AG08396 (cell line): Measurements from ENCODE around the gene GTF3A.
"Not testable (repeated sequence)": the region's sequence is repeated elsewhere in the genome, so short reads cannot be mapped to it uniquely, and the experiment has no call there.

ENCODE experiments used
- DNase-seq: peaks from one replicate; pipeline ENCODE4 v3.0.0; 2012; ENCODE audit warnings: low spot score, mixed read lengths

GTF3A gene

GRCh38 chr13:27424246-27425157, at the start of gene GTF3A:
Gene GTF3A (plus strand): TSS chr13:27424619.
- peak; percentile 97 for DNase-seq

DNA sequence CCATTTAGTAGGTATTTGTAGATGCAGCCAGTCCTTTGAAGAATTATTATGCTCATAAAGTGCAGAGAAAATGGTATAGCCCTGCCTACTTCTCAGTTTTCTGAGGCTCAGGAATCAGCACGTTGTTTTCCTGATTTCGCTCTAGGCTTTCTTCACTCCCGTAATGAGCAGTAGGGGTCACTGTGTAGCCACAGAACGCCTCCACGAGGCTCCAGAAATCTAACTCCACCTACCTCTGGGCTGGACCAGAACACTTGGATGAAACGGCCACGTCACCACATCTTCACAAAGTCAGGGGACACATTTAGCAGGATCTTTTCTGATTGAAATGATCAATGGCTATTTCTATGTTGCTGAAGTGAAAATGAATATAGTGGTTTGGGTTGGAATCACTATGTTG, 49.8 kb upstream of the GTF3A start:
- peak; percentile 87 for DNase-seq

DNA sequence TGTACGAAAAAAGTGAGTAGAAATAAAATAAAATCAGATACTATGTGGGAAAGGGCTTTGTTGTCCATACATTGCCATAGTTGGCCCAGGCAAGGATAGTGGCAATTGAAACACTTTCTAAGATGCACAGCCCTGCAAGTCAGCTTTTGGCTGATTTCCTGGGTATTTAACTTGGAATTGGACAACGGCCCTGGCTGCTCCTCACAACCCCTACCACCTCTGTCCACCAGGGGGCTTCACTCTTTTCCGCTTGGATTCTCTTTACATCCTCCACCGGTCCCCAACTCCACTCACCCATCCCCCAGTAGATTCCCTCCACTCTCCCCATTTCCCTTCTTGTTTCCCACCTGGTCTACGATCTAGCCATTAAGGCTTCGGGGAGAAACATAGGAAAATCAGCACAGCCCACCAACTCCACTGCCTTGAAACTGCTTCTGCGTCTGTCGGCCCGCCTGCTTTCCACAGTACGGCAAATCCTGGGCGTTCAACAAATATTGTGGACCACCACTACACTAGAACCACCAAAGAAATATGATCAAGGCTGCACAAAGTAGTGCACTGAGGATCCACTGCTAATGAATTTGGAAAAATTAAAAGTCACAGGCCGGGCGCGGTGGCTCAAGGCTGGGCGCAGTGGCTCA, 48.6 kb upstream of the GTF3A start:
- DNase-seq = peak; percentile 79

- no peak for DNase-seq
Measured at GRCh38 chr13:27379126-27379525, 45.3 kb upstream of the GTF3A start.

GRCh38 chr13:27379694-27380641, 44.5 kb upstream of the GTF3A start:
- peak; percentile 59 for DNase-seq

- no peak for DNase-seq
Measured at GRCh38 chr13:27381601-27382000, 42.8 kb upstream of the GTF3A start.

DNA sequence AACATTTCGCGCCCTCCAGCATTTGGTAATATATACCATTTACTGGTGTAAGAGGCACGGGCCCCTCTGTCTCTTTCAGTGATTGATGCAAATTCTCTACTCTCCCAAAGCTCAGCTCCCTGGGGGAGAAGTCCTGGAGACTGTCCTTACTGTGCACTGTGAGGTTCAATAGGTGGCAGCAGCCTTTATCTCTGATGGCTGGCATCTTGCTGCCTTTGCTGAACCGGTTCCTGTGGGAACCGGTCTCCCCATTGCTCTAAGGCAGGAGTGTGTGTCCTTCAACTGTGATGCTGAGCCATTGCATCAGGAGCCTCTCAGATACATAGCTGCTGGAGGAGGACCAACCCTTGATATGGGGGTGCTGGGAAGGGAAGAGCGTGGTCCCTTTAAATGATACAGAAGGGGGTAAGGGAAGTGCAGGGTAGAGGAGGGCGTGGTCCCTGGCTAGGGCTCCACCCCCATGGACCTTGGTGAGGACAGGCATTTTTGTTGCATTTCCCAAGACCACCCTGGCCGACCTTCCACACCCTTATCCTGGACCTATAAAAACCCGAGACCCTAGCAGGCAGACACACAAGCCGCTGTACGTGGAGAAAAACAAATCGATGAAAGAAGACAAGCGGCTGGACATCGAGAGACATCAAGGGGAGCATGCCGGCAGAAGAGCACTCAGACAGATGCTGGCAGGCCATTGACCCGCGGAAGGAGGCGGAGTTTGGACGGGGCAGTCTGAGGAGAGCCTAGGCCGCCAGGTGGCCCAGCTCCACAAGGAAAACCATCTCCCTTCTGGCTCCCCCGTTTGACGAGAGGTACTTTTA, 41.1 kb upstream of the GTF3A start:
- no peak for DNase-seq

- DNase-seq = no peak
Measured at GRCh38 chr13:27384285-27384684, 40.1 kb upstream of the GTF3A start.

DNA sequence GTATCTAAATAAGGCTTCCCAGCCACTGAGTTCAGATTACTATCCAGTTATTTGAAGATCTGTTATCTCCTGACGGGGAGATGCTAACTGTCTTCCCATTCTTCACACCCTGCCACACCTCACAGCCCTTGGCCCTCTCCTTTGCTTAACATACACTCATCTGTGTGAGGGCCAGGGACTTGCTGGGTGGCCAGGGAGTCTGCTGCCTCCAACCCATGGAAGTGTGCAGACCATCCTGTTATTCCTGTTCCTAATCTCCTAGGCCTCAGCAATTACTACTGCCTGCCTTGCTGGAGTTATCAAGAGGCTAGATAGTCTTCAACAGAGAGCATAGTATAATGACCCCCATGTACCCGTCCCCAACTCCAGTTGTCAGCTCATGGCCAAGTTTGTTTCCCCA, 36.2 kb upstream of the GTF3A start:
- no peak for DNase-seq

DNA sequence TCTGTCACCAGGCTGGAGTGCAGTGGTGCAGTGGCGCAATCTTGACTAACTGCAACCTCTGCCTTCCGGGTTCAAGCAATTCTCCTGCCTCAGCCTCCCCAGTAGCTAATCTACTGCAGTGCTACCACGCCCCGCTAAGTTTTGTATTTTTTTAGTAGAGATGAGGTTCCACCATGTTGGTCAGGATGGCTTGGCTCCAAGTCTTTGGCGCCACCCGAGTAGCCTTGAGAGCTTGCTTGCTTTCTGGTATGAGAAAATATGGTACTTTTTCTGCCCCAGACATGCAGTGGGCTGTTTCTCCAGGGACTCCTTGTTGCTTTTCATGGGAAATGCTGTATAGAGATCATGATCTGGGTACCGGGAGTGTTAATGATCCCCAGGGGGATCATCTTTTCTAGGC, 34.5 kb upstream of the GTF3A start:
- DNase-seq = no peak

DNA sequence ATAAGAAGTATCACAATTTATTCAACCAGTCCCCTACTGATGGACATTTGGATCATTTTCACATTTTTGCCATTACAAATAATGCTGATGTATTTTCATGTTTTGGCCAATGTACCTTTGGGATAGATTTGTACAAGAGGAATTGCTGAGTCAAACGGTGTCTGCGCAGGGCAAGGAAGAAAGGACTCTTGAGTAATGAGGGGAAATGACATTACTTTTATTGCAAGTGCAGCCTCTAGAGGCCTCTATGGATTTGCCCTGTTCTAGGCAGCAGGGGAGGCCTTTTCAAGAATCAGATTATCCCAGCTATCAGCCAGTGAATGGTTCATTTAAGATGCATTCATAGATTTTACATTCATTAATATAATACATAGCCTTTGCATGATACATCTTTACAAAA, 32.9 kb upstream of the GTF3A start:
- no peak for DNase-seq

GRCh38 chr13:27393101-27393500, 31.3 kb upstream of the GTF3A start:
- DNase-seq = no peak

- no peak for DNase-seq
Measured at GRCh38 chr13:27395007-27395510, 29.4 kb upstream of the GTF3A start.

DNA sequence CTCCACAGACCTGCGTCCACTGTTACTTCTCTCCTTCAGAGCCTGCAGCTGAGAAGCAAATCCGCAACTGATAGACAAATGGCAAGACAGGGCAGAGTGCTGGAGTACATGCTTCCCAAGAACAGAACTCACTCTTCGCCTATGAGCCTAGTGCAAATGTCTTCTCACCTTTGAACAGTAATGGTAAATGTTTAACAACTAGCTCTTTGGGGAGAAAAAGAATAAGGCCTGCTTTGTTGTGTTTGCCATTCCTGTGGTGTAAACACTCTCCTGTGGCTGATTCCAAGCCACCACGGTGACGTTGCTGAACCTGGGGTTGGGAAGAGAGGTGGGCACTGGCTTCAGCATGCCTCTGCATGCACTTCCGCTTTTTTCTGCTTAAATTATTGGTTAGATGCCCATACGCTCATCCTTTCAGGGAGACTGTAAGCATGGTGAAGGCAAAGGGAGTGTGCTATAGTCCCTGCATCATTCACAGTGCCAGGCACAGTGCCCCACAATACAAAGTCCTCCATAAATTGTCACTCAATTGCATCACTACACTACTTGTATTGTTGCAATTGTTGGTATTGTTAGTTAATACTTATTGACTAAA, 28.1 kb upstream of the GTF3A start:
- DNase-seq = no peak

DNA sequence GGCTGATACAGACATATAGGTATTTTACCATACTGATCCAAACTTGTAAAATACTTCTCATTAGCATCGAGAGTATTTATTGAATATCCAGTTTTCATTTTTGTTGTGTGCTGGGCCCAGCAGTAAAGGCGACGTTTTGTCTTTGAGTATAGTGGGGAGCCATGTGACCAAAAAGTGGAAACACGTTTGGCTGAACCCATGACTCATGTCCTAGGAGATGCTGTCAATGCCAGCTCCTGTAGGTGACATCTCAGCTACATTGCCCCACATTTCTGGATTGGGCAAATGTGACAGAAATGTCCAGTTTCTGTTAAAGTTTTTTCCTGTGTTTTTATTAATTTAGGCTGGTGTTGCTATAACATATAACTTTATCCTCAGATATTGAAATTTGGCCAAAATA, 26.1 kb upstream of the GTF3A start:
- DNase-seq = no peak

- DNase-seq = not testable (repeated sequence)
Measured at GRCh38 chr13:27400405-27400804, 24.0 kb upstream of the GTF3A start.

DNA sequence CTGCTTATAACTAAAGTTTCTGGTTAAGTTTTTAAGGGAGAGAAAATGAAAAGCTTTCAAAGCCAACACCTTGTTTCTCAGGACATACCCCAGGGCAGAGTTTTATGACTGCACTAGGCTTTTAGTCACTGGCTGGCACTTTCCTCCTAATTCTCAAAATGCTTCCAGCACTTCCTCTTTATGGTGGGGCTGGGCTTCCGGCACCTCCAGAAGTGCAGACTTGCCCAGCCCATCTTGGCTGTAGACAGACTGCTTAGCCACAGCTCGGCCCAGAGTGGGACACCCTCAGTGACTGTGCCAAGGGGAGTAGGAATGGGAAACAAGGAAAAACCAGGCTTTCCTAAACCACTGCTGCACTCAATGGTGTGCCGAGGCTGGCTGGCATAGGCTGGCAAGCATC, 23.2 kb upstream of the GTF3A start:
- DNase-seq = no peak

DNA sequence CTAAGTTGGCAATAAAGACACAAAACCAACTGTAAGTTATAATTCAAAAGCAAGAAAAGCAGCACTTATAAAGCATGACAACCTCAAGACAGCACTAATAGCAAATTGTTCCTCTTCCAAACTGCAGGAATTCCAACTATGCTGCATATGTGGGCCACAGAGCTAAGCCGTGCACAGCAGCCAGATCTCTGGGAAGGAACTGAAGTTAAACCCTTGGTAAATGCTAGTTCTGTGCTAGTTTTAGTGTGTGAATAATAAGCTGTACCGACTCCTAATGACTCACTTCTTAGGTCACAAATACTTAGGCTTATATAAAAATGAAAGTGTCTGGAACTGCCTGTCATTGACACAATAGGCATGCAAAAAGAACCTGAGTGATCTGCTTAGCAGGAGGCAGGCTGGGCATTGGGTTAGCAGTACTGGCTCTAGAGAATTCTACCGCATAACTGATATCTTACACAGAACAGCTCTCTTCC, 21.2 kb upstream of the GTF3A start:
- peak; percentile 63 for DNase-seq

DNA sequence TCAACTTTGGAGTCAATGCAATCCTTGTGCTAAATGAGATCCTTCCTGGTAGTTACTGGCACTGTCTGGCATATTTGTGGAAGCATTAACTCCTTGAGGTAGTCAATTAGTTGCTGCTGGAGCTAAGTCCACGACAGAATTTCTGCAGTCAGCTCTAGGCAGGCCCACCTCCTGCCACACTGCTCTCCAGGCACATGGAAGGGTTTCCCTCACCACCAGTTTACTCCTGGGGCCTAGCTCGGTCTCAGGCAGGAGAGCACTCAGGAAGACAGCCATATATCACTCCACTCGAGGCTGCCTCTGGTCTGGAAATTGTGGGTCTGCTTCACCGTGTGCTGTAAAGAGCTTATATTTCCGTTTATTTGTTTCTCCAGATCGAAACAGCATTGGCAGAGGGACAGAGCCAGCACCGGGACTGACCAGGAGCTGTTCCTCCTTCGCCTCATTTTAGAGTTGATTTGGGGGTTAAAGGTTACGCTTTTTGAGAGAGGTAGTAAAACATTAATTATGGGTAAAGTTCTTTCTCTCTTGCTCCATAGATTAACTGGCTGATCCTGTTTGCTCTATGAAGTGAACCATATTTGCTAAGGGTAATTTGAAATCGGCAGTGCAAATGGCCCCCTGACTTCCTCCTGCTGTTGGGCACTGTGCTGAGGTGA, 20.6 kb upstream of the GTF3A start:
- no peak for DNase-seq

GRCh38 chr13:27404680-27405079, 19.7 kb upstream of the GTF3A start:
- no peak for DNase-seq
